ENCODE measurements around the gene KCNK16.
A peak's percentile ranks its signal among the peaks of the same experiment; 100 is the strongest.
"Not testable (repeated sequence)": the region's sequence is repeated elsewhere in the genome, so short reads cannot be mapped to it uniquely, and the experiment has no call there.

Gene KCNK16

GRCh38 chr6:39286596-39286995 lies 35.9 kb downstream of the KCNK16 start:
- H3K27ac Mint-ChIP-seq; H3K36me3 Mint-ChIP-seq (ENCODE audit: low read depth); H3K9me3 Mint-ChIP-seq; DNase-seq; H3K27me3 Mint-ChIP-seq; H3K4me1 Mint-ChIP-seq; H3K4me3 Mint-ChIP-seq; ATAC-seq: not testable (repeated sequence)

GRCh38 chr6:39282774-39283173 lies 39.7 kb downstream of the KCNK16 start:
- DNase-seq (no peak), ATAC-seq (no peak)
- Mint-ChIP-seq H3K4me1 (no peaks in the 10 kb centered on the region), H3K27me3 (peaks cover 9% of the 10 kb centered on the region), H3K4me3 (no peak overlapping the region), H3K9me3 (no peaks in the 10 kb centered on the region), H3K27ac (no peak overlapping the region), H3K36me3 (ENCODE audit: low read depth) (no peaks in the 10 kb centered on the region)

GRCh38 chr6:39281312-39281980 lies 41.1 kb downstream of the KCNK16 start:
- no peaks in the 10 kb centered on the region for H3K9me3 Mint-ChIP-seq

GRCh38 chr6:39280247-39280731 lies 42.2 kb downstream of the KCNK16 start:
- no peak for DNase-seq
- Mint-ChIP-seq H3K9me3 (no peaks in the 10 kb centered on the region), H3K27me3 (peaks cover 5% of the 10 kb centered on the region), H3K4me3 (no peak overlapping the region), H3K27ac (no peak overlapping the region), H3K36me3 (ENCODE audit: low read depth) (no peaks in the 10 kb centered on the region), H3K4me1 (no peaks in the 10 kb centered on the region)
- ATAC-seq = peak; percentile 49

More at GRCh38 chr6:39281312-39281980, 41.1 kb downstream of the KCNK16 start:
- ATAC-seq = no peak
- peaks cover 9% of the 10 kb centered on the region for H3K27me3 Mint-ChIP-seq
- H3K4me1 Mint-ChIP-seq = no peaks in the 10 kb centered on the region
- H3K4me3 Mint-ChIP-seq = no peak overlapping the region
- H3K36me3 Mint-ChIP-seq (ENCODE audit: low read depth) = no peaks in the 10 kb centered on the region
- DNase-seq = no peak
- H3K27ac Mint-ChIP-seq = no peak overlapping the region

GRCh38 chr6:39279539-39279938 lies 43.0 kb downstream of the KCNK16 start:
- Mint-ChIP-seq H3K36me3 (ENCODE audit: low read depth) (no peaks in the 10 kb centered on the region), H3K4me1 (no peaks in the 10 kb centered on the region), H3K9me3 (no peaks in the 10 kb centered on the region), H3K27ac (no peak overlapping the region), H3K4me3 (no peak overlapping the region), H3K27me3 (peaks cover 4% of the 10 kb centered on the region)
- no peak for ATAC-seq
- no peak for DNase-seq

- H3K9me3 Mint-ChIP-seq = no peaks in the 10 kb centered on the region
- ATAC-seq = no peak
- H3K36me3 Mint-ChIP-seq (ENCODE audit: low read depth) = no peaks in the 10 kb centered on the region
- DNase-seq = no peak
- H3K27me3 Mint-ChIP-seq = peaks cover 4% of the 10 kb centered on the region
- no peak overlapping the region for H3K4me3 Mint-ChIP-seq
- no peak overlapping the region for H3K27ac Mint-ChIP-seq
- no peaks in the 10 kb centered on the region for H3K4me1 Mint-ChIP-seq
Measured at GRCh38 chr6:39276379-39276995, 46.0 kb downstream of the KCNK16 start.

- H3K27me3 Mint-ChIP-seq = peaks cover 1% of the 10 kb centered on the region
- no peaks in the 10 kb centered on the region for H3K9me3 Mint-ChIP-seq
- DNase-seq (no peak), ATAC-seq (no peak)
- H3K36me3 Mint-ChIP-seq (ENCODE audit: low read depth) = no peaks in the 10 kb centered on the region
- no peaks in the 10 kb centered on the region for H3K4me1 Mint-ChIP-seq
- no peak overlapping the region for H3K27ac Mint-ChIP-seq
- H3K4me3 Mint-ChIP-seq = no peak overlapping the region
Measured at GRCh38 chr6:39274903-39275302, 47.6 kb downstream of the KCNK16 start.

- Mint-ChIP-seq H3K4me3 (no peak overlapping the region), H3K27me3 (peaks cover 1% of the 10 kb centered on the region), H3K9me3 (no peaks in the 10 kb centered on the region), H3K36me3 (ENCODE audit: low read depth) (no peaks in the 10 kb centered on the region), H3K4me1 (no peaks in the 10 kb centered on the region), H3K27ac (no peak overlapping the region)
- ATAC-seq (no peak), DNase-seq (no peak)
Measured at GRCh38 chr6:39274471-39274870, 48.0 kb downstream of the KCNK16 start.

GRCh38 chr6:39273406-39273821 lies 49.1 kb downstream of the KCNK16 start:
- no peak for DNase-seq
- ATAC-seq = no peak
- H3K27ac Mint-ChIP-seq = no peak overlapping the region
- H3K27me3 Mint-ChIP-seq = peaks cover 1% of the 10 kb centered on the region
- no peaks in the 10 kb centered on the region for H3K4me1 Mint-ChIP-seq
- H3K36me3 Mint-ChIP-seq (ENCODE audit: low read depth) = no peaks in the 10 kb centered on the region
- no peaks in the 10 kb centered on the region for H3K9me3 Mint-ChIP-seq
- H3K4me3 Mint-ChIP-seq = no peak overlapping the region

GRCh38 chr6:39269961-39270360 lies 52.5 kb downstream of the KCNK16 start:
- ATAC-seq (no peak), DNase-seq (no peak)

GRCh38 chr6:39268721-39269120 lies 53.8 kb downstream of the KCNK16 start:
- no peak overlapping the region for H3K27ac Mint-ChIP-seq
- H3K27me3 Mint-ChIP-seq = peaks cover 1% of the 10 kb centered on the region
- DNase-seq = no peak
- no peak overlapping the region for H3K4me3 Mint-ChIP-seq
- H3K4me1 Mint-ChIP-seq = peaks cover 15% of the 10 kb centered on the region
- H3K36me3 Mint-ChIP-seq (ENCODE audit: low read depth) = no peaks in the 10 kb centered on the region
- ATAC-seq = no peak
- H3K9me3 Mint-ChIP-seq = no peaks in the 10 kb centered on the region

More at GRCh38 chr6:39269961-39270360, 52.5 kb downstream of the KCNK16 start:
- peaks cover 1% of the 10 kb centered on the region for H3K27me3 Mint-ChIP-seq
- no peak overlapping the region for H3K4me3 Mint-ChIP-seq
- no peaks in the 10 kb centered on the region for H3K9me3 Mint-ChIP-seq
- peaks cover 8% of the 10 kb centered on the region for H3K4me1 Mint-ChIP-seq
- H3K27ac Mint-ChIP-seq = no peak overlapping the region
- H3K36me3 Mint-ChIP-seq (ENCODE audit: low read depth) = no peaks in the 10 kb centered on the region

- Mint-ChIP-seq H3K36me3 (ENCODE audit: low read depth) (no peaks in the 10 kb centered on the region), H3K27me3 (peaks cover 1% of the 10 kb centered on the region), H3K4me1 (peaks cover 20% of the 10 kb centered on the region), H3K27ac (no peak overlapping the region), H3K9me3 (no peaks in the 10 kb centered on the region), H3K4me3 (no peak overlapping the region)
- ATAC-seq = no peak
- no peak for DNase-seq
Measured at GRCh38 chr6:39268171-39268570, 54.3 kb downstream of the KCNK16 start.

- H3K27me3 Mint-ChIP-seq = peaks cover 5% of the 10 kb centered on the region
- no peaks in the 10 kb centered on the region for H3K36me3 Mint-ChIP-seq (ENCODE audit: low read depth)
- H3K4me3 Mint-ChIP-seq = no peak overlapping the region
- peak; percentile 61 for ATAC-seq
- DNase-seq = peak; percentile 6
- H3K9me3 Mint-ChIP-seq = no peaks in the 10 kb centered on the region
- H3K27ac Mint-ChIP-seq = no peak overlapping the region
- peaks cover 20% of the 10 kb centered on the region for H3K4me1 Mint-ChIP-seq
Measured at GRCh38 chr6:39266782-39267355, 55.6 kb downstream of the KCNK16 start.

GRCh38 chr6:39266375-39266774 lies 56.1 kb downstream of the KCNK16 start:
- no peaks in the 10 kb centered on the region for H3K9me3 Mint-ChIP-seq
- ATAC-seq (no peak), DNase-seq (no peak)
- H3K4me1 Mint-ChIP-seq = peaks cover 20% of the 10 kb centered on the region
- H3K4me3 Mint-ChIP-seq = no peak overlapping the region
- no peak overlapping the region for H3K27ac Mint-ChIP-seq
- peaks cover 6% of the 10 kb centered on the region for H3K27me3 Mint-ChIP-seq
- H3K36me3 Mint-ChIP-seq (ENCODE audit: low read depth) = no peaks in the 10 kb centered on the region
